GM23248 (cell line): Measurements from ENCODE around the gene VEGFB. TPM values are rescaled to one million over a fixed set of nuclear protein-coding genes. Genes with fewer than 3 reads are reported as not detected.

Source experiments
- DNase-seq: peaks from one replicate; pipeline ENCODE4 v3.0.0-alpha.2; 2015
- H2AFZ ChIP-seq: fragments of 200-600 bp; sonication (generic); 2 replicates; pipeline ENCODE4 v1.6.1; 2016; ENCODE audit warnings: antibody characterized with exemption
- H3F3A ChIP-seq: fragments of 200-600 bp; sonication (generic); 2 replicates; pipeline ENCODE4 v1.6.1; 2016; ENCODE audit warnings: mild to moderate bottlenecking, antibody characterized with exemption, mixed run types; ENCODE audit not compliant: insufficient read depth
- H3K27ac ChIP-seq: fragments of 200-600 bp; sonication (generic); 2 replicates; pipeline ENCODE4 v1.5.1; 2016; ENCODE audit warnings: mild to moderate bottlenecking
- H3K27me3 ChIP-seq: fragments of 200-600 bp; sonication (generic); replicated peaks from 2 replicates; pipeline ENCODE4 v1.6.1; 2016; ENCODE audit warnings: mild to moderate bottlenecking; ENCODE audit not compliant: insufficient read depth
- H3K36me3 ChIP-seq: fragments of 200-600 bp; sonication (generic); 2 replicates; pipeline ENCODE4 v1.6.1; 2016; ENCODE audit warnings: low read depth, mild to moderate bottlenecking
- H3K4me1 ChIP-seq: fragments of 200-600 bp; sonication (generic); 2 replicates; pipeline ENCODE4 v1.6.1; 2016; ENCODE audit warnings: mild to moderate bottlenecking; ENCODE audit not compliant: insufficient read depth
- H3K4me2 ChIP-seq: fragments of 200-600 bp; sonication (generic); one replicate; pipeline ENCODE4 v1.6.1; 2016; ENCODE audit warnings: mild to moderate bottlenecking; ENCODE audit not compliant: unreplicated experiment
- H3K4me3 ChIP-seq: fragments of 200-600 bp; sonication (generic); 2 replicates; pipeline ENCODE4 v1.5.1; 2016; ENCODE audit warnings: mild to moderate bottlenecking
- H3K79me2 ChIP-seq: fragments of 200-600 bp; sonication (generic); 2 replicates; pipeline ENCODE4 v1.6.1; 2016; ENCODE audit warnings: mild to moderate bottlenecking; ENCODE audit not compliant: insufficient read depth
- H3K9ac ChIP-seq: fragments of 200-600 bp; sonication (generic); 2 replicates; pipeline ENCODE4 v1.6.1; 2016; ENCODE audit warnings: mild to moderate bottlenecking
- H3K9me2 ChIP-seq: fragments of 200-600 bp; sonication (generic); 2 replicates; pipeline ENCODE4 v1.6.1; 2016; ENCODE audit warnings: mixed run types, mild to moderate bottlenecking, moderate library complexity; ENCODE audit not compliant: insufficient read depth
- H3K9me3 ChIP-seq: fragments of 200-600 bp; sonication (generic); one replicate; pipeline ENCODE4 v1.6.1; 2017; ENCODE audit warnings: low read depth
- H4K20me1 ChIP-seq: fragments of 200-600 bp; sonication (generic); 2 replicates; pipeline ENCODE4 v1.6.0; 2016; ENCODE audit not compliant: insufficient read depth
- EZH2 ChIP-seq: fragments of 200-600 bp; sonication (generic); IDR thresholded peaks from 2 replicates; pipeline ENCODE4 v1.6.1; 2018; ENCODE audit warnings: antibody characterized with exemption, mild to moderate bottlenecking; ENCODE audit not compliant: insufficient read depth, poor library complexity, severe bottlenecking
- EZH2phosphoT487 ChIP-seq: fragments of 200-600 bp; sonication (generic); IDR thresholded peaks from 2 replicates; pipeline ENCODE4 v1.6.1; 2018; ENCODE audit warnings: antibody characterized with exemption, moderate library complexity, mild to moderate bottlenecking, low read depth; ENCODE audit not compliant: insufficient read depth
- WGBS, 2 experiments: methylation state at CpG; one replicate each; pipeline ENCODE4 v1.1.6; 2015 to 2017; ENCODE audit warnings: low lambda C conversion rate in 2 of 2, low coverage in 1 of 2; ENCODE audit errors: missing lambda C conversion rate in 2 of 2; 5-methylcytosine and 5-hydroxymethylcytosine counted together
- in situ Hi-C: fragments of 300-500 bp; cut with MboI; formaldehyde crosslinking; loops from 2 replicates; pipeline ENCODE4 v1.15.0; 2020
- polyA plus RNA-seq: library from polyadenylated mRNA; unstranded; fragments of >200 nt; fragmentation: Nextera tagmentation; extraction: Ambion mirVana; gene quantifications from 2 replicates; pipeline ENCODE4 v1.2.1, GENCODE V29; 2016
- total RNA-seq: library from RNA; depleted of rRNA; stranded (reverse); fragments of >200 nt; shearing (Covaris generic); gene quantifications from 2 replicates; pipeline ENCODE4 v1.2.3, GENCODE V29; 2014

Gene VEGFB
- total and polyA plus RNA-seq, 2 experiments from 2014 or later, result 21.6 to 27.8 TPM

- in situ Hi-C loops, result no loop called here
- Histone ChIP-seq H3K9ac (no peak overlapping the region), H3K4me1 (peaks cover 4% of the 10 kb centered on the region), H3K79me2 (peaks cover 27% of the 10 kb centered on the region), H3K4me3 (no peak overlapping the region), H3K27ac (no peak overlapping the region), H3K27me3 (no peaks in the 10 kb centered on the region), H3K36me3 (no peaks in the 10 kb centered on the region), H3K4me2 (no peak overlapping the region), H3K9me2 (no peaks in the 10 kb centered on the region), H3K9me3 (no peaks in the 10 kb centered on the region), H4K20me1 (no peaks in the 10 kb centered on the region), H2AFZ (no peak overlapping the region; the same call in 1 of the 2 replicates), H3F3A (peaks cover 10% of the 10 kb centered on the region)
- DNase-seq, result peak; percentile 55
- 1% methylated on average over 24 to 38 of the region's 48 CpGs for WGBS, 2 experiments
- no peak for TF ChIP-seq EZH2
- TF ChIP-seq EZH2phosphoT487, result no peak
These were observed 47.8 kb upstream of the VEGFB start for GRCh38 chr11:64186492-64187165.

- DNase-seq, result no peak
- no peak overlapping the region for H3K4me2 ChIP-seq
- H3K4me1 ChIP-seq, result no peaks in the 10 kb centered on the region
- peaks cover 44% of the 10 kb centered on the region for H3K36me3 ChIP-seq
- no peak overlapping the region for H3K9ac ChIP-seq
- H4K20me1 ChIP-seq, result no peaks in the 10 kb centered on the region
- H2AFZ ChIP-seq, result no peak overlapping the region
- H3F3A ChIP-seq, result no peaks in the 10 kb centered on the region
- H3K9me3 ChIP-seq, result no peaks in the 10 kb centered on the region
- 93% methylated on average over 5 of the region's 5 CpGs for WGBS, 2 experiments
- H3K9me2 ChIP-seq, result no peaks in the 10 kb centered on the region
- no peak overlapping the region for H3K4me3 ChIP-seq
- TF ChIP-seq EZH2phosphoT487 (no peak), EZH2 (no peak)
- in situ Hi-C loops, result no loop called here
- H3K79me2 ChIP-seq, result peaks cover 18% of the 10 kb centered on the region; the same call in 1 of the 2 replicates
- no peaks in the 10 kb centered on the region for H3K27me3 ChIP-seq
- no peak overlapping the region for H3K27ac ChIP-seq
These were observed 42.0 kb upstream of the VEGFB start for GRCh38 chr11:64192434-64192833.

GRCh38 chr11:64196626-64197025, 37.8 kb upstream of the VEGFB start:
- no peak overlapping the region for H3K4me3 ChIP-seq
- no peak overlapping the region for H3K4me2 ChIP-seq
- H3F3A ChIP-seq, result peaks cover 8% of the 10 kb centered on the region
- 87 to 90% methylated on average over 9 of the region's 9 CpGs for WGBS, 2 experiments
- no peak for DNase-seq
- H3K27ac ChIP-seq, result no peak overlapping the region
- no peak overlapping the region for H2AFZ ChIP-seq
- no peaks in the 10 kb centered on the region for H3K27me3 ChIP-seq
- H3K9me3 ChIP-seq, result no peaks in the 10 kb centered on the region
- in situ Hi-C loops, result no loop called here
- TF ChIP-seq EZH2 (no peak), EZH2phosphoT487 (no peak)
- H3K4me1 ChIP-seq, result no peaks in the 10 kb centered on the region
- H3K9ac ChIP-seq, result no peak overlapping the region
- H4K20me1 ChIP-seq, result no peaks in the 10 kb centered on the region
- no peaks in the 10 kb centered on the region for H3K9me2 ChIP-seq
- H3K36me3 ChIP-seq, result peaks cover 75% of the 10 kb centered on the region
- peaks cover 20% of the 10 kb centered on the region; the same call in 1 of the 2 replicates for H3K79me2 ChIP-seq

GRCh38 chr11:64198511-64198910, 35.9 kb upstream of the VEGFB start:
- Histone ChIP-seq H3K36me3 (peaks cover 75% of the 10 kb centered on the region), H3K27me3 (no peaks in the 10 kb centered on the region), H3K9me3 (no peaks in the 10 kb centered on the region), H3K4me3 (no peak overlapping the region), H3K9me2 (no peaks in the 10 kb centered on the region), H3K4me1 (no peaks in the 10 kb centered on the region), H2AFZ (no peak overlapping the region), H4K20me1 (no peaks in the 10 kb centered on the region), H3K9ac (no peak overlapping the region), H3K4me2 (no peak overlapping the region), H3K27ac (no peak overlapping the region), H3K79me2 (peaks cover 20% of the 10 kb centered on the region; the same call in 1 of the 2 replicates), H3F3A (peaks cover 19% of the 10 kb centered on the region)
- no peak for TF ChIP-seq EZH2
- no peak for TF ChIP-seq EZH2phosphoT487
- in situ Hi-C loops, result no loop called here
- WGBS, 2 experiments, result 94 to 98% methylated on average over 2 of the region's 2 CpGs
- DNase-seq, result no peak

GRCh38 chr11:64201543-64201942, 32.8 kb upstream of the VEGFB start:
- Histone ChIP-seq H2AFZ (no peak overlapping the region), H3K27me3 (no peaks in the 10 kb centered on the region), H3K27ac (no peak overlapping the region), H3K4me2 (no peak overlapping the region), H3K9ac (no peak overlapping the region), H3K36me3 (peaks cover 47% of the 10 kb centered on the region), H3K9me2 (no peaks in the 10 kb centered on the region), H3K4me1 (0 out of 2 replicates have a peak, but pooled peaks cover 4% of the 10 kb centered on the region), H3K4me3 (no peak overlapping the region), H3K9me3 (no peaks in the 10 kb centered on the region), H3F3A (peaks cover 22% of the 10 kb centered on the region), H4K20me1 (no peaks in the 10 kb centered on the region), H3K79me2 (peaks cover 11% of the 10 kb centered on the region; the same call in 1 of the 2 replicates)
- in situ Hi-C loops, result no loop called here
- TF ChIP-seq EZH2phosphoT487, result no peak
- TF ChIP-seq EZH2, result no peak
- DNase-seq, result no peak
- WGBS, 2 experiments, result 86 to 87% methylated on average over 3 of the region's 3 CpGs
